Inferior parietal cortex (tissue), 1 donor: ENCODE results near the gene FMN1.

Experiments
- DNase-seq: peaks from one replicate; pipeline ENCODE4 v3.0.0-alpha.2; 2016; ENCODE audit errors: extremely low spot score

The FMN1 gene

GRCh38 chr15:33157371-33158037 is 37.0 kb downstream of the FMN1 start:
- no peak for DNase-seq

DNA sequence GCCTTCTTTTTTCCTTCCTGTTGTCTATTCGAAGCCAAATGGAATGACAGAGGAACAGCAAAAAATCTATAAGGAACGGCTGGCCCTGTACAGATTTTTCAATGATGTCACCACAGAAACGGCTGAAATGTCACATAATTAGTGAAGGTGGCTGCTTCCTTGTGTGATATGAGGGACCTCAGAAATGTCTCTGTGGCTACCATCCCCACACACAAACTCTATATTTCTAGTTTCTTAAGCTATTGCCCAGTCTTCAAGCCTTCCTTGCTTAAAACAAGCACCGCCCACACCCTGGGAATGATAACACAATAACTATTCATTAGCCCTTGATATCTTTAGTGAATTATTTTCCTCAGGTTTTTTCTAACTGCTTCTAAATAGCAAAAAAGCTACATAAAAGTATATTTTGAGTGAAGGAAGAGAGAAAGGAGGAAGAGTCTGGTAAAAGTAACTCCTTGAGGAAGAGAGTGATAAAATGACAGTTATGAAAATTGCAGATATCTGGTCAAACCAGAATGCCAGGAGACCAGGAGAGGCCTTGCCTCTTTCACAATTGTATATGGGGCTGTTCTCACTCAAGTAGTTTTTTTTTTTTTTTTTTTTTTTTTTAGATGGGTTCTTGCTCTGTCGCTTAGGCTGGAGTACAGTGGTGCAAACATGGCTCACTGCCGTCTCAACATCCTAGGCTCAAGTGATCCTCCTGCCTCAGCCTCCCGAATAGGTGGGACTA is 38.7 kb downstream of the FMN1 start:
- no peak for DNase-seq

GRCh38 chr15:33154351-33155166 is 40.0 kb downstream of the FMN1 start:
- DNase-seq, result no peak

DNA sequence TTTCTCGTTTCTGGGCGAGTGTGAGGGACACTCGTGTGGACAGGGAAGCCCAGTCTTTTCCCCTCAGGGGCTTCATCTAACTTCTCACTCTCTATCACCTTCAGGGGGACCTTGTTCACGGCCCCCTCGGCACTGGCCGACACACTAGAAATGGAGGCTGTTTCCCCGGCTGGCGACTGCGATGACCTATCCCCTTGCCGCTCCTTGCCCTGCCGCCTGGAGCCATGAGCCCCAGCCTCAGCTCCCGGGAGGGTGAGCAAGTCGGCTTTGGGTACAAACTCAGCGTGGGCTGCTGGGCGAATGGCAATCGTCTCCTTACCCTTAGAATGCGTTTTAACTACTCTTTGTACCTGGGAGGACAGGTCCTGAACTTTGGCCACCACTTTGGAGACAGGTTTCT is 41.0 kb downstream of the FMN1 start:
- no peak for DNase-seq

DNA sequence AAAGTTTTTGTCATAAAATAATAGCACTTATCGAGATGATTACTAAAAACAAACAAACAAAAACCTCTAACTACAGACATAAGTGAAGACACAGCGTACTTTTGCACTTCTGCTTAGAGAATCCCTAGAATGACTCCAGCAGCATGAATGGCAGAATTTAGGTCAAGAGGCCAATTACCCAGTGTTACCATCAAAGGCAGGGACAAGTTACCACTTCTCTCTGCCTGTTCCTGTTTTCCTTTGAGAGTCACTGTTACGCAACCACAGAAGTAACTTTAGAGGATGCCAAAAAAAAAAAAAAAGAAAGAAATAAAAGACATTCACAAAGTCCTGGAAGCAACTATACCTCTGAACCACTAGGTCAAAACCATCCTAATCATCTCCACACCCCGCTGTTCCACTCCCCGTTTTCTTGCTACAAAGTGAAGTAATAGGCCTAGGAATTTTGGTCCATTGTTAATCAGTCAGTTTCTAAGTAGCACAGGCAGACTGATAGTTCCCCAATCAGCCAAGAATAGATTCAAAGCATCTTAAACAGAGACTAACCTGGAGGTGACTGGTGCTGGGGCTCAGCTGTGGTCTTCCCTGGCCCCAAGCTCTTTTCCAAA is 41.9 kb downstream of the FMN1 start:
- DNase-seq, result no peak

- DNase-seq, result no peak
These were observed 43.5 kb downstream of the FMN1 start for GRCh38 chr15:33150971-33151370.

DNA sequence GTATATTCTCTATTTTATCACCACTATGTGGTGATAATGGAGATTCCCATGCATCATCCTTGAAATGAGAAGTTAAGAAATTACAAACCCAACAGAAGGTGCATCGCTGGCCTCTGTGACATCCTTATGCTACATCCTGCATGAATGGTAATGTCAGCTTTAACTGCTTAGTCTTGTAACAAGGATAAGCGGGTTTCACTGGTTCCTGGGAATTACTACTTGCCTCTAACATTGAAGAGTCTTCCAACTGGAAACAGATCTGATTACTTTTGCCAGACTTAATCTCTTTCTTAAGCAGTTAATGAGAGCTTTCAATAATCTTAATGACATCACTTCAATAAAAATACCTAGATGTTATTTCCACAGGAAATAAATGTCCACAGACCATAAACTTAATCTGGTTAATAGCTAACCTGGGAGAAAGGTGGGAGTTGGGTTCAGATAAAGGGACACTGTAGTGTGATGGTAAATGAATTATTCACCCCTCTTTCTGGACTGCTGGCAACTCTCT is 44.0 kb downstream of the FMN1 start:
- no peak for DNase-seq

GRCh38 chr15:33149919-33150318 is 44.6 kb downstream of the FMN1 start:
- no peak for DNase-seq

GRCh38 chr15:33148129-33148751 is 46.3 kb downstream of the FMN1 start:
- no peak for DNase-seq

GRCh38 chr15:33146051-33146450 is 48.5 kb downstream of the FMN1 start:
- DNase-seq, result no peak

GRCh38 chr15:33145447-33145846 is 49.1 kb downstream of the FMN1 start:
- no peak for DNase-seq

DNA sequence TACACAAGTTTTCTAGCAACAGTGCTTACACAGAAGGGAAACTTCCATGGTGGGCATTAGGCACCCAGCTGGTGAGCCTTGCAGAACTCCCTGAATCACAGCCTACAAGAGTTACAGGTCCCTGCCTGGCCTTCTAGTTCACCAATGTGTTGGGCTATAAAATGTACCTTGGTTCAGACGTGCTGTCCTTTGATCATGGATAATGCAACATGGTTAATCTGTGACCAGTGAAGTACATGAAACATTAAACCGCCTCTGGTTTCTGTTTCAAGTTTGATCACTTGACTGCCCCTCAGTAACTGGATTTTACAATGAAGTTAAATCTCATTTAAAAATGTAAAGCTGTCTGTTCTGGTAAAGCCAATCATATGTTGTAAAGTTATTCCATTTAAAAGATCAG is 51.8 kb downstream of the FMN1 start:
- DNase-seq, result no peak

DNA sequence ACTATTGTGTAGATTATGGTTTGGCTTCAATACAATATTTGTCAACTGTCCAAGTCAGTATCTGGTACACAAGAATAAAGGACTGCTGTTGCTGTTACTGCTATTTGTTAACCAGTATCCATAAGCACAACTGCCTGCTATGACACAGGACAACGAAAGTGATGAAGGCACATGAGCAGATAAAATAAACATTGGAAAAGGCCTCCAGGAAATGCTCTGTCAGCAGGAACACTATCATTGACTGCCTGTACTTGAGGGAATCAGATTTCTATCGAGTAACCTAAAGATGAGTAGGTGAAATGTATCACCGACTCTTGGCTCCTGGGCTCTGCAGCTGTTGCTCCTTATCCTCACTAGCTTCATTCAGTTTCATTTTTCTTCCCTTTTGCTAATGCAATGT is 56.5 kb downstream of the FMN1 start:
- DNase-seq, result no peak

- no peak for DNase-seq
These were observed 57.4 kb downstream of the FMN1 start for GRCh38 chr15:33137101-33137500.

DNA sequence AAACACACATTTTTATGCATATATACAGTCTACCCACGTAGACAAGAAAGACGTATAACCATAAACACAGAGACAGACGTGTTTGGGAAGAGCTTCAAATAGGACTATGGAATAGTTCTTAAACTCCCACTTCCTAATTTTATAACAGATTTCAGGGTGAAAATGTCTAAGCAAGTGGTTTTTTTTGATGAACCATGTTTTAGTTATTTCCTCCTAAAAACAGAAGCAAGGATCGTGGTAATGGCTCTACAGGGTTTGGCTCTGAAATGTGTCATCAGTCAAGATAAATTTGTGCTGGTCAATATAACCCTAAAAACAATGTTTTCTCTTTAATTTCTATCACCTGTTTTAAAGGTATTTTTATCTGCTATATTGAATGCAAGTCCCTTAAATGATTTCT is 58.2 kb downstream of the FMN1 start:
- no peak for DNase-seq

DNA sequence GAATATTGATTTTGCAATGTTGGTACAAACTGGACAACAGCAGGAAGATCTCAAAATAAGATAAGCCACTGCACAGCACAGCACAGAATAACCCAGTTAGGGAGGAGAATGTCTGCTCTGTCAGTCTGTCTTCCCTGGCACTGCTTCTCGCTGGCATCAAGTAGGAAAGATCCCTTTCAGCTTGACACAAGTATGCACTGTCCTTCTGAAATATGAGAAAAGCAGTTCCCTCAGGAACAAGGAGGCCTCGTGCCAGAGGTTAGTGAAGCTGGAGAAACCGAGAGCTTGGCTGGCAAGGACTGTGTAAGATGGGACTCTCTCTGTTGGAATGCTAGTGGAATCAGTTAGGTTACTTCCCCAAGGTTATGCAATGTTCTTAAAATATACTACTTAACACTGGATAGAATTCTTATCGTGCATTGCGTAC is 59.1 kb downstream of the FMN1 start:
- DNase-seq, result no peak

DNA sequence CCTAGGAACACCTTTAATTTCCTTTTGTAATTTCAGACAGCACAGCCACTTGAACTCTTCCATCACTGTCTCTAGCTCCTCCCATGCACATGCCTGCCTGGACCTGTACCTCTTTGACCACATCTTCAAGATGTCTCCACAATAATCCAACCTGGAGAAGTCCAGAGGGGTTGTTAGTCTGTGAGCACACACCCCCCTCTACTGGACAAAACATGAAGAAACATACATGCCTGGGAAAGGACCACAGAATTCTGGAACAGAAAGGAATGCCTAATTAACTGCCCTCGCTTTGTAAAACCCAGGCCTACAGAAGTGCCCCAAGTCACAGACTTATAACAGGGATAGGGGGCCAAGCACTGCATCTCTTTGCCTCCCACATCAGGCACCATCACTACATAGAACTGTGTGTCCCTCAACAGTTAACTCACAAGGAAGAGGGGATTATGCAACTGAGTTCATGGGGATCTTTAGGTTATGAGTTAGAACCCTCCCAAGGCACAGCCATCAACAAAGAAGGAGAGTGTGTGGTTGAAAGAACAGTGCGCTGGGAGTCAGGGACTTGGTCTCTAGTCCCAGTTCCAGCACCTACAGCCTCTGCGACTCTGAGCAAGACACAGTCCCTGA is 61.7 kb downstream of the FMN1 start:
- DNase-seq, result no peak

GRCh38 chr15:33132233-33132580 is 62.3 kb downstream of the FMN1 start:
- DNase-seq, result no peak

- DNase-seq, result no peak
These were observed 62.8 kb downstream of the FMN1 start for GRCh38 chr15:33131552-33132232.

- DNase-seq, result peak; percentile 73
These were observed 67.8 kb downstream of the FMN1 start for GRCh38 chr15:33126559-33127290.
